Peyer's patch (tissue), 4 donors: ENCODE results near the gene DCLK3. TPM values are rescaled to one million over a fixed set of nuclear protein-coding genes. Genes with fewer than 3 reads are reported as not detected.

Source experiments
- DNase-seq, 3 donors: peaks; one replicate each; pipeline ENCODE4 v3.0.0-alpha.2; 2017 to 2019
- H3K27ac ChIP-seq, 4 donors: fragments of 200-600 bp; sonication (generic); one replicate each; pipeline ENCODE4 v1.5.1; 2016 to 2019
- H3K27me3 ChIP-seq, 2 donors: fragments of 200-600 bp; sonication (generic); one replicate each; pipeline ENCODE4 v1.5.1; 2019
- H3K36me3 ChIP-seq, 3 donors: fragments of 200-600 bp; sonication (generic); one replicate each; pipeline ENCODE4 v1.5.1; 2016 to 2019
- H3K4me1 ChIP-seq, 4 donors: fragments of 200-600 bp; sonication (generic); one replicate each; pipeline ENCODE4 v1.5.1; 2016 to 2019
- H3K4me3 ChIP-seq, 4 donors: fragments of 200-600 bp; sonication (generic); 1 replicate in 3 of 4; 2 replicates in 1 of 4; pipeline ENCODE4 v1.5.1; 2016 to 2019; ENCODE audit warnings: mild to moderate bottlenecking in 1 of 4
- H3K9me3 ChIP-seq, 4 donors: fragments of 200-600 bp; sonication (generic); one replicate each; pipeline ENCODE4 v1.5.1; 2016 to 2019; ENCODE audit warnings: mild to moderate bottlenecking in 1 of 4
- POLR2A ChIP-seq, 2 donors: fragments of 450-650 bp; IDR thresholded peaks; one replicate each; pipeline ENCODE4 v1.5.1; 2017; ENCODE audit warnings: antibody characterized with exemption in 2 of 2, mild to moderate bottlenecking in 2 of 2, moderate library complexity in 2 of 2
- total RNA-seq, 4 donors: library from RNA; depleted of rRNA; stranded (reverse); fragments of >200 nt; gene quantifications; one replicate each; pipeline ENCODE4 v1.1.0, GENCODE V29; 2016
- TF ChIP-seq, protein P1 (sequence below), 6 experiments: fragments of 450-650 bp in 4 of 6; fragments of 200-600 bp in 2 of 6; sonication (generic) in 1 of 6; IDR thresholded peaks; one replicate each; pipeline ENCODE4 v1.5.1; 2017 to 2019; ENCODE audit warnings: antibody characterized with exemption in 6 of 6, mild to moderate bottlenecking in 3 of 6, moderate library complexity in 1 of 6

DCLK3 gene
- total RNA-seq, 4 donors from 2014 or later, result not detected

DNA sequence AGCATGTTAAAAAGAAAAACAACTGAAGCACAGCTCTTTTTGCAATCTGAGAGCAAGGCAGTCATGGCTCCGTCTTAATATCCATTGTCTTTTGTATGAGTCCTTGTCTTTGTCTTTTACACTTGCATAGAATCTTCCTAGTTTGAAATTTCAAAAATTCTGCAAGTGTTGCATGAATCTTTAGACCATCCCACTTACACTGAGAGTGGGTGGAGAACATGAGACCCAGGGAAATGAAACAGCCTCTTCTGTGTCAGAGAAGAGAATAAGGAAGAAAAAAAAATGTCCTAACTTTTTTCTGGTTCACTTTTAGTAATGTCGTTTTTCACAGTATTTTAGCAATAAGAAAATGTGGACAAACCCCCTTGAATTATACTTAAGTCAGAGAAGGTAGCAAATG, 12.1 kb upstream of the DCLK3 start:
- Histone ChIP-seq H3K36me3 (no peaks in the 10 kb centered on the region), H3K4me3 (no peak overlapping the region), H3K27ac (no peak overlapping the region), H3K4me1 (no peaks in the 10 kb centered on the region), H3K27me3 (no peaks in the 10 kb centered on the region), H3K9me3 (no peaks in the 10 kb centered on the region)
- DNase-seq, result no peak
- TF ChIP-seq, protein P1, sequence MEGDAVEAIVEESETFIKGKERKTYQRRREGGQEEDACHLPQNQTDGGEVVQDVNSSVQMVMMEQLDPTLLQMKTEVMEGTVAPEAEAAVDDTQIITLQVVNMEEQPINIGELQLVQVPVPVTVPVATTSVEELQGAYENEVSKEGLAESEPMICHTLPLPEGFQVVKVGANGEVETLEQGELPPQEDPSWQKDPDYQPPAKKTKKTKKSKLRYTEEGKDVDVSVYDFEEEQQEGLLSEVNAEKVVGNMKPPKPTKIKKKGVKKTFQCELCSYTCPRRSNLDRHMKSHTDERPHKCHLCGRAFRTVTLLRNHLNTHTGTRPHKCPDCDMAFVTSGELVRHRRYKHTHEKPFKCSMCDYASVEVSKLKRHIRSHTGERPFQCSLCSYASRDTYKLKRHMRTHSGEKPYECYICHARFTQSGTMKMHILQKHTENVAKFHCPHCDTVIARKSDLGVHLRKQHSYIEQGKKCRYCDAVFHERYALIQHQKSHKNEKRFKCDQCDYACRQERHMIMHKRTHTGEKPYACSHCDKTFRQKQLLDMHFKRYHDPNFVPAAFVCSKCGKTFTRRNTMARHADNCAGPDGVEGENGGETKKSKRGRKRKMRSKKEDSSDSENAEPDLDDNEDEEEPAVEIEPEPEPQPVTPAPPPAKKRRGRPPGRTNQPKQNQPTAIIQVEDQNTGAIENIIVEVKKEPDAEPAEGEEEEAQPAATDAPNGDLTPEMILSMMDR (IDR thresholded peaks at IDR 0.05), result no peak
- TF ChIP-seq POLR2A (IDR thresholded peaks at IDR 0.05), result no peak

DNA sequence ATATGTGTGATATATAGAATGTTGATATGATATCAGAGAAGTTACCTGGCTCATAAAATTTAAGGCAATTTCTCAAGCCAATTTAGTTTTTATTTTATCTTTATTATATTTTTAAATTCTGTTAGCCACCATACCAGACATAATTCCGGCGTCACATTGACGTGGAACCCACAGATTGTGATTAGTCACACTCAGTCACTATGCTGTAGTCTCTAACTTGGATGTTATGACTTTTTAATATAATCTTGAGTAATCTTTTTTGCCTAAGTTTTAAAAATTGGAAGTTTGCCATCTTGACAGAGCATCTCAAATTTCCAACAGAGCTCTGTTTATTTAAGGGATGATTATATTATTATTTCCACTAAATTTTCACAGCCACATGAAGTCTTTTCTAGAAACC, 9.7 kb upstream of the DCLK3 start:
- H3K9me3 ChIP-seq, result peaks cover 0 to 4% (median 0%) of the 10 kb centered on the region in 4 donors
- no peaks in the 10 kb centered on the region for H3K36me3 ChIP-seq
- H3K4me3 ChIP-seq, result no peak overlapping the region
- H3K27ac ChIP-seq, result no peak overlapping the region
- H3K27me3 ChIP-seq, result no peaks in the 10 kb centered on the region
- DNase-seq, result no peak
- no peaks in the 10 kb centered on the region for H3K4me1 ChIP-seq
- TF ChIP-seq, protein P1 (IDR thresholded peaks at IDR 0.05), result no peak
- no peak for TF ChIP-seq POLR2A (IDR thresholded peaks at IDR 0.05)

DNA sequence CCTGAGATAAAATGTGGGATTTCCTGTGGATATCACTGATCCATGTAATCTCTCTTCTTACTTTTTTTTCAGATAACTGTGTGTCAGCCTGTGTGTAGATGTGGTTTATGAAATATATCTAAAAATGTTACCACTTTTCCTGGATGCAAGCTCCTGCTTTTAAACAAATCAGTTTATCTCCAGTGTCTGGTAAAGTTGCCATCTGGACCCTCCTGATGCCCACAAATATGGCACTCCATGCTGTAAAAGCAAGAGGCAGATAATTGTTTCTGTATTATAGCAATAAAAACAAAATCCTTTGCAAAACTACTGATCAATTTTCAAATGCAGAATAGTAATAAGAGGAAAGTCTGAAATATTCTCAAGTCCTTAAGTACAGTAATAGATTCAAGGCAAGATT, 7.6 kb upstream of the DCLK3 start:
- no peak overlapping the region for H3K4me3 ChIP-seq
- H3K9me3 ChIP-seq, result peaks cover 0 to 4% (median 0%) of the 10 kb centered on the region in 4 donors
- TF ChIP-seq POLR2A (IDR thresholded peaks at IDR 0.05), result no peak
- TF ChIP-seq, protein P1 (IDR thresholded peaks at IDR 0.05), result no peak
- no peaks in the 10 kb centered on the region for H3K27me3 ChIP-seq
- no peak for DNase-seq
- no peaks in the 10 kb centered on the region for H3K4me1 ChIP-seq
- H3K36me3 ChIP-seq, result no peaks in the 10 kb centered on the region
- H3K27ac ChIP-seq, result no peak overlapping the region

DNA sequence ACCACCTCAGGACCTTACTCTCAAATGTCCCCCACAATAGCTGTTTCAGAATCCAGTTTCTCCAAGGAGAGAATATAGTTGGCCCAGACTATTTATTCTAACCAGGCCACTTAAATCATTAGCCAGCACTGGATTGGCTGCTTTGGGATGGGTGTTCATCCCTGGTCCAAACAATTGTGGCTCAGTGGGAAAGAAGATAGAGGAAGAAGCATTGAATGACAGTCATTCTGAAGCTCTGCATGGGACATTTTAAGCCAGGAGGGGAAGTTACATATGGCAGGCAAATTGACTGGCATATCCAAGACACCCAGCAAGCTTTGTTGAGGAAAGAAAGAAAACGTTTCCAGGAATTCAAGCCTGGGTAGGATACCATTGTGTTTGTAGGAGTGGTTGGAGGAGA, 5.6 kb upstream of the DCLK3 start:
- Histone ChIP-seq H3K27me3 (no peaks in the 10 kb centered on the region), H3K36me3 (no peaks in the 10 kb centered on the region), H3K4me3 (no peak overlapping the region), H3K9me3 (peaks cover 0 to 4% (median 0%) of the 10 kb centered on the region in 4 donors), H3K27ac (no peak overlapping the region), H3K4me1 (no peaks in the 10 kb centered on the region)
- TF ChIP-seq POLR2A (IDR thresholded peaks at IDR 0.05), result no peak
- TF ChIP-seq, protein P1 (IDR thresholded peaks at IDR 0.05), result no peak
- DNase-seq, result no peak

GRCh38 chr3:36765104-36765503, 751 bp upstream of the DCLK3 start:
- H3K4me3 ChIP-seq, result no peak overlapping the region
- H3K4me1 ChIP-seq, result peaks cover 0 to 4% (median 0%) of the 10 kb centered on the region in 4 donors
- no peak overlapping the region for H3K27ac ChIP-seq
- H3K9me3 ChIP-seq, result peaks cover 0 to 3% (median 0%) of the 10 kb centered on the region in 4 donors
- no peak for DNase-seq
- no peaks in the 10 kb centered on the region for H3K36me3 ChIP-seq
- H3K27me3 ChIP-seq, result no peaks in the 10 kb centered on the region
- TF ChIP-seq POLR2A (IDR thresholded peaks at IDR 0.05), result no peak

DNA sequence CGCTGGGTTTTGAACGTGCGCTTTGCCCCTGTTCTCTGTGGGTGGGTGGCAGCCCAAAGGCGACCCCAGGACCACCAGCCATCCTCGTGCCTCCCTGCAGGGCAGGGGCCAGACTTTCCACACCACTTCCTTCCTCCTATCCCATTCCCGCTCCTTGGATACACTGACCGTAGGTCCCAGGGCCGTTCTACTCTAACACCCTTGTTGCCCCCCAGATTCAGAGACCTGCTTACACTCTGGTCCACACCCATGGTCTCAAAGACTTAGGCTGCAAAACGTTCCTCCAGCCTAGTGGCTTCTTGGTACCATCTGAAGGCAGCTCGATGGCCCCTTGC, 318 bp upstream of the DCLK3 start:
- Histone ChIP-seq H3K4me3 (peak overlapping the region in 2 of 4 donors; percentile 47 to 48), H3K4me1 (peaks cover 0 to 4% (median 0%) of the 10 kb centered on the region in 4 donors), H3K27ac (no peak overlapping the region), H3K36me3 (no peaks in the 10 kb centered on the region), H3K27me3 (no peaks in the 10 kb centered on the region), H3K9me3 (no peaks in the 10 kb centered on the region)
- TF ChIP-seq, protein P1 (IDR thresholded peaks at IDR 0.05), result no peak
- TF ChIP-seq POLR2A (IDR thresholded peaks at IDR 0.05), result no peak
- DNase-seq, result no peak
